HFF-Myc (cell line): ENCODE data around the gene CALU.
A peak's percentile ranks its signal among the peaks of the same experiment; 100 is the strongest.

Experiments used
- DNase-seq: peaks from one replicate; pipeline ENCODE4 v3.0.0-alpha.2; 2011; ENCODE audit warnings: low read depth; ENCODE audit errors: extremely low read depth
- H3K4me3 ChIP-seq: replicated peaks from 2 replicates; pipeline ENCODE4 v1.5.1; 2011; ENCODE audit warnings: low read depth, mild to moderate bottlenecking, control low read depth, low read length
- TF ChIP-seq, protein P1 (sequence below): IDR thresholded peaks from 2 replicates; pipeline ENCODE4 v1.5.1; 2012; ENCODE audit warnings: mild to moderate bottlenecking, low read depth, low read length, control low read depth; ENCODE audit errors: missing control alignments

The CALU gene

DNA sequence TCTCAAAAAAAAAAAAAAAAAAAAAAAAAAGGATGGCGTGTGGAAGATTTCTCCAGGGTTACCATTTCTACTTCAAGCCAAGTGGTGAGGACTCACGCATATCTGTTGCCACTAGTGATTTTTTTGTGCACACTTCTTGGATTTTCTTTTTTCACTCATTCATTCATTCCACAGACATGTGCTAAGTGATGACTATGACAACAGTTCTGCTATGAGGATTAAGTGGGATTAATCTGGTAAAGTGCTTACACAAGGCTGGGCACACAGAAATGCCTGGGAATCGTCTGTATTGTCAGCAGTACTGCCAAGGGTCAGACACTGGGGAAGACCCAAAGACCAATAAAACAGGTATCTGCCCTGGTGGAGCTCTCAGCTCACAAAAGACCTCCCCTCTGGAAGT, 42.7 kb downstream of the CALU start:
- no peak for DNase-seq
- TF ChIP-seq, protein P1, sequence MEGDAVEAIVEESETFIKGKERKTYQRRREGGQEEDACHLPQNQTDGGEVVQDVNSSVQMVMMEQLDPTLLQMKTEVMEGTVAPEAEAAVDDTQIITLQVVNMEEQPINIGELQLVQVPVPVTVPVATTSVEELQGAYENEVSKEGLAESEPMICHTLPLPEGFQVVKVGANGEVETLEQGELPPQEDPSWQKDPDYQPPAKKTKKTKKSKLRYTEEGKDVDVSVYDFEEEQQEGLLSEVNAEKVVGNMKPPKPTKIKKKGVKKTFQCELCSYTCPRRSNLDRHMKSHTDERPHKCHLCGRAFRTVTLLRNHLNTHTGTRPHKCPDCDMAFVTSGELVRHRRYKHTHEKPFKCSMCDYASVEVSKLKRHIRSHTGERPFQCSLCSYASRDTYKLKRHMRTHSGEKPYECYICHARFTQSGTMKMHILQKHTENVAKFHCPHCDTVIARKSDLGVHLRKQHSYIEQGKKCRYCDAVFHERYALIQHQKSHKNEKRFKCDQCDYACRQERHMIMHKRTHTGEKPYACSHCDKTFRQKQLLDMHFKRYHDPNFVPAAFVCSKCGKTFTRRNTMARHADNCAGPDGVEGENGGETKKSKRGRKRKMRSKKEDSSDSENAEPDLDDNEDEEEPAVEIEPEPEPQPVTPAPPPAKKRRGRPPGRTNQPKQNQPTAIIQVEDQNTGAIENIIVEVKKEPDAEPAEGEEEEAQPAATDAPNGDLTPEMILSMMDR = no peak
- no peak overlapping the region for H3K4me3 ChIP-seq

DNA sequence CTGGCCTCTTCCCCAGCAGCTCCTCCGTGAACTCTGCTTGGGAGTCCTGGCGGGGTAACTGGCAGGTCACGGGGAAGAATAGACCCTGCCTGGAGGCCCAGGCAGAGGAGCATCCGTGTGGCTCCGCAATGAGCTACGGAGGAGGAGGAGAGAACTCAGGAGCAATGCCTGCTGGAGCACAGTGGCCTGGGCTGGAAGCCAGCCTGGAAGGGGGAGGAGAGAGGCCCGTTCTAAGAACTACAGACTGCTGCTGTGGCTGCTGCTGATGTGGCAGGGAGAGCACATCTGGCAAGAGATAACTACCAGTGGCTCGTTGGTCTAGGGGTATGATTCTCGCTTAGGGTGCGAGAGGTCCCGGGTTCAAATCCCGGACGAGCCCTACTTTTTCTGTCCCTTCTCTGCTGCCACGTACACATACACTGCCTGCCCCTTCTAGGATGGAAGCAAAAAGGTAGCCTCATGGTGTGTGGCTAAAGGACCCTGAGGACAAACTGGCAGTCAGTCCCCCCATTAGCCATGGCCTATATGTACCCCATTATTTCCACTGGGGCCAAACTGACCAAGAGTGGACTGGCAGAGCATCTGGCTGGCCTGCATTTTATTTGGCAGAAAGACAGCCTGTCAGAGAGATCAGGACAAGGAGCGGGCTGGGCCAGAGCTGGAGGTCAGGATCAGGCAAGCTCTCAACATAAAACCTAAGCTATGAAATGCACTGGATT, 44.1 kb downstream of the CALU start:
- DNase-seq = peak; percentile 65
- TF ChIP-seq, protein P1 = no peak

DNA sequence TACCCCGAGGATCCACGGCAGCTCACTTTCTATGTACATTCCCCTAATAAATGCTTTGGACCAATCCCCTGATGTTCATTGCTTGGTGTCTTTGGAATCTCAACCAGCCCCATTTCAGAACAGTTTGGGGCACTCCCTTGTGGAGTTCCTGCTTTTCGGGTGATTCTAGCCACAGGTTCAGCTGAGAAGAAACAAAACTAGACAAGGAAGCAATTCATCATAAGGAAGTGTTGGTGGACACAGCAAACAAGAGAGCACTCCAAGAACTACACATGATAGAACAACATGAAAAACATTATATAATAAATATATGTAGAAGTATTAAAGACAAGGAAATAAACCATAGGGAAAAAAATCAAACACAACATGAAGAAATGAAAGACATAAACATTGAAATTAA, 46.6 kb downstream of the CALU start:
- no peak for DNase-seq
- TF ChIP-seq, protein P1 = no peak
- no peak overlapping the region for H3K4me3 ChIP-seq

More for the DNA sequence above, 44.1 kb downstream of the CALU start:
- no peak overlapping the region for H3K4me3 ChIP-seq

DNA sequence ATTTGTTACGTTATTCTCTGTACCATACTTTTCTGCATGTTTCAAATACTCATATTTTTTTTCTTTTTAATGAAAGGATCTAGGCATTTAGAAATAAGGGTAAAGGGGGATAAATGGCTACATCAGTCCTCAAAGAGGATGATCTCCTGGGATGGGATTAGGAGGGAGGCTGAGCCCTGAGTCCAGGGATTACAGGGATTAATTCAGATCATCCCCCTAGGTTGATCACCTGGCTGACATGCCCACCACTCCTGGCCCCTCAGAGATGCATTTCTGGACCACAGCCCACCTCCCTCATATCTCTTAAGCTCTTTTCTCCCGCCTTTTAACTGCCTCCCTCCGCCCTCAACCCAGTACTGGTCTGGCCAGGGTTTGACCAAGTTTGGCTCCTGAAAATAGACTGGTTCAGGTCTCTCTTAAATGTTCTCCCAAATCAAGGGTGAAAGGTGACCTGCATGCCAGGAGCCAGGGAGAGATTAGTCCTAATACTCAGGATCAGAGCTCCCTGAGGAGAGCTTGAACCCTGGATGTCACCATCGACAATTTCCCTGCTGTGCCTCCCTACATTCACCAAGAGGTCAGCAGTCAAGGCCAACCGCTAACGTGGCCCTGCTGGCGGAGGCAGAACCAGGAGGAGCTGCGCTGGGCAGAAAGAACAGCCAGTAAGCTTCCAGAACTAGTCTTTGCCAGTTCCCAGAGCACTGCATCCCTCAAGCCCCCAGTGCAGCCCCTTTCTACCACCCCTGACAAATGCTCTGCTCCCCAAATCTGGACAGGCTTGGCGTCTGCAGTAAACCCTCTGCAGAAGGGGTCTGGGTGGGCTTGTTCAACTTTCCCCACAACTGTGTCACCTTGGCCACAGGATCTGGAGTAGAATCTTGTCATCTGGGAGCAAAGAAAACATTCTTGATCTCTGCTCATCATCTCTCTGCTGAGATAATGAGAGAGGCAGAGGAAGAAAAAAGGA, 49.6 kb downstream of the CALU start:
- no peak overlapping the region for H3K4me3 ChIP-seq
- TF ChIP-seq, protein P1 = no peak
- no peak for DNase-seq

DNA sequence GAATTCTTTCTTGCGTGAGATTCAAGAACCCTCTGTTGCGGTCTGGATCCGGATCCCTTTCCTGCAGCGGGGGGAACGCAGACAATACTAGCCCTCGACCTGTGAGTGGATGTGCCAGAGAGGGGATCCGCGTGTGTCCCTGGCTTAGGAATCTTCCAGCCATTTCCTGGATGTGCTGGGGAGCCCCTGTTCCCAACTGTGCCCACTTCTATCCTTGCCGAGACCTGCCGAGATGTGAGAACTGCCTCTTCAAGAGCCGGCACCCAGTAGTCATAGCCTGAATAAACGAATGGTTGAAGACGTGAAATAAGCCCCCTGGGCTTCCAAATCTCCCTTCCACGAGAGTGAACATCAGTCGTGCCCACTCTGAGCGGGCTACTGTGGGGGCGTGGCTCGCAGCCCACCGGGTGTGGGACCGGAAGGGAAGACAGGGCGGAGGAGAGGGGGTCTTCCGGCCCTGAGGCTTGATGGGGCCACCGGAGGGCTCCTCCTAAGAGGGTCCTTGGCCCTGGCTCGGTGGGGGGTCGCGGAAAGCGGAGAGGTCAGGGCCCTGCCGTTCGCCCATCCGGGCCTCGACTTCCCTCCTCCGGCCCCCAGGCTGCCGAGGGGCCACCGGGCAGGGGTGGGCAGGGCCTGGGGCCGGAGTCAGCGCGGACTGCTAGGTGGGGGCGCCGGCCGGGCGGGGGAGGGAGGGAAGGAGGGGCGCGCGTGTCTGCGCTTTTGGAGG, 51.3 kb downstream of the CALU start:
- DNase-seq = no peak
- H3K4me3 ChIP-seq = peak overlapping the region; percentile 68
- TF ChIP-seq, protein P1 = no peak

DNA sequence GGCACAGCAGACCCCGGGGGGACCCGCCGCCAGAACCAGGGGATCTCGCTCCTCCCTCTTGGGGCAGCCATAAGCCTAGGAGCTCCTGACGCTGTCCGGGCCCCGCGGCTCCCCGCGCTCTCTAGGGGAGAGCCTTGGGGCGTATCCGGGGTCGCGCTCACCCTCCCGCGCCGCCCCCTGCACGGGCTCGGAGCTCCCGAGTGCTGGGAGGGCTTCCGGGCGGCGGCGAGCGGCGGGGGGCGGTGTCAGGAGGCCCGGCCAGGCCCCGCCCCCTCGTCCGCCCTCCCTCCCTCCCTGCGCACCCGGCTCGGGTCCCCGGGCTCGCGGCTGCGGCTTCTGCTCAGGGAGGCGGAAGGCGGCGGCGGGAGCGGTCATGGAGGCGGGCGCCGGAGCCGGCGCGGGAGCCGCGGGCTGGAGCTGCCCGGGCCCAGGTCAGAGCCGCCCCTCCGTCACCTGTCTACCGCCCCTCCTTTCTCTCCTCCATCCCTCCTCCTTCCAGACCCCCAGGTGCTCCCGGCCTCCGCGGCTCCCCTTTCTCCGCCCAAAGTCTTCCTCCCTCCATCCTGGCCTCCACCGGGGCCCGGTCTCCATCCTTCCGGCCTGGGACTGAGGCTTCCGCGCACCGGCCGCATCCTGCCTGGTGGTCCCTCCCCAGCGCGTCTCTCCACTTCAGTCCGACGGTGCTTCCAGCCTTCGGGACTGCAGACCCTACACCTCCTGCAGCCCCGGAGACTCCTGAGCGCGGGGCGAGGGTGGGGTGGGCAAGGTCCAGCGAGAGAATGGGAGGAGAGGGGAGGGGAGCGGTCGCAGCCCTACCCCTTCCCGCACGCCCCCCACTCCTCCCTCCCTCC, 52.2 kb downstream of the CALU start, which contains the start of gene CCDC136:
Gene CCDC136 (plus strand): TSS at position 848 of the 851 bp plus-strand sequence. CDS start 444 bp downstream, outside the sequence.
- peak within 1 kb of the TSS; percentile 68 for H3K4me3 ChIP-seq
- no peak for DNase-seq
- TF ChIP-seq, protein P1 = no peak
